ENCODE measurements around the gene ATXN7L2.

ATXN7L2 gene

DNA sequence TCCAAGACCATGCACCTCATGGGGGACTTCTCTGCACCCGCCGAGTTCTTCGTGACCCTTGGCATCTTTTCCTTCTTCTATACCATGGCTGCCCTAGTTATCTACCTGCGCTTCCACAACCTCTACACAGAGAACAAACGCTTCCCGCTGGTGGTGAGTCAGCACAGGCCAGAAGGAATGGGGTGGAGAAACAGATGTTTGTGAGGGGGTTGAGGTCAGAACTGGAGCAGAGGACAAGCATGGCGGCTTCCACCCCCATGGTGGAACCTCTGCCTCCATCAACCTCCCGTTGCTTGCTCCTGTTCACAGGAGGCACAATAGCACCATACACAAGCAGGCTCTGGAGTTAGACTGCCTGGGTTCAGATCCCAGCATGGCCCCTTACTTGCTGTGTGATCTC lies 6.9 kb upstream of the ATXN7L2 start:
- TF ChIP-seq, protein P1, sequence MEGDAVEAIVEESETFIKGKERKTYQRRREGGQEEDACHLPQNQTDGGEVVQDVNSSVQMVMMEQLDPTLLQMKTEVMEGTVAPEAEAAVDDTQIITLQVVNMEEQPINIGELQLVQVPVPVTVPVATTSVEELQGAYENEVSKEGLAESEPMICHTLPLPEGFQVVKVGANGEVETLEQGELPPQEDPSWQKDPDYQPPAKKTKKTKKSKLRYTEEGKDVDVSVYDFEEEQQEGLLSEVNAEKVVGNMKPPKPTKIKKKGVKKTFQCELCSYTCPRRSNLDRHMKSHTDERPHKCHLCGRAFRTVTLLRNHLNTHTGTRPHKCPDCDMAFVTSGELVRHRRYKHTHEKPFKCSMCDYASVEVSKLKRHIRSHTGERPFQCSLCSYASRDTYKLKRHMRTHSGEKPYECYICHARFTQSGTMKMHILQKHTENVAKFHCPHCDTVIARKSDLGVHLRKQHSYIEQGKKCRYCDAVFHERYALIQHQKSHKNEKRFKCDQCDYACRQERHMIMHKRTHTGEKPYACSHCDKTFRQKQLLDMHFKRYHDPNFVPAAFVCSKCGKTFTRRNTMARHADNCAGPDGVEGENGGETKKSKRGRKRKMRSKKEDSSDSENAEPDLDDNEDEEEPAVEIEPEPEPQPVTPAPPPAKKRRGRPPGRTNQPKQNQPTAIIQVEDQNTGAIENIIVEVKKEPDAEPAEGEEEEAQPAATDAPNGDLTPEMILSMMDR (IDR thresholded peaks at IDR 0.05; ENCODE audit: low read depth, low read length, missing control alignments), result no peak
- no peak for DNase-seq (ENCODE audit: low read depth)
- H3K4me3 ChIP-seq (ENCODE audit: low read depth, low read length), result no peak overlapping the region

DNA sequence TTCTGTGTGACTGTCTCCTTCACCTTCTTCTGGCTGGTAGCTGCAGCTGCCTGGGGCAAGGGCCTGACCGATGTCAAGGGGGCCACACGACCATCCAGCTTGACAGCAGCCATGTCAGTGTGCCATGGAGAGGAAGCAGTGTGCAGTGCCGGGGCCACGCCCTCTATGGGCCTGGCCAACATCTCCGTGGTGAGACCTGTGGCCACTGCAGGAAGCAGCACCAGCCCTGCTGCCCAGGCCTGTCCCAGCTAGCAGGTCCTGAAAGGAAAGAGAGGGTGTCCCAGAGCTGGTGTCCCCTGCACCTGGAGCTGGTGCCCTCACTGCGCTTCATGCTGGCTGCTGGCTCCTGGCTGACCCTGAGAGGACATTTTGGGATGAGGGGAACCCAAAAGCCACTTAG lies 5.9 kb upstream of the ATXN7L2 start:
- TF ChIP-seq, protein P1 (IDR thresholded peaks at IDR 0.05; ENCODE audit: low read depth, low read length, missing control alignments), result no peak
- no peak for DNase-seq (ENCODE audit: low read depth)
- H3K4me3 ChIP-seq (ENCODE audit: low read depth, low read length), result no peak overlapping the region

DNA sequence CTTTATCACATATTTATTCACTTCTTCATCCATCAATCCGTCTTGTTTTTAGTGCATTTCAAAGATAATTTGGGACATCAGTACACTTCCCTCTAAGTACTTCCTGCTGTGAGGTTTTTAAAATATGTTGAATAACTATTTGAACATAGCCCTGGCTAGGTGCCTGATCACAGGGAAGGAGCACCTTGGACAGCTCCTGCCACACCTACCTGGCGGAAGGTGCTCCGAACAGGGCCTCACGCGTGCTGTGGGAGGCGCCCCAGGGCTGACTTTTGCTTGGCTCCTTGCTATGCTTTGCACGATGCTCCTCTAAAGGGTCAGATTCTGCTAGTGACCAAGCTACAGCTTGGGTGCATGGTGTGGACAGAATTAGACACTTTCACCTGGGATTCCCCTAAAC lies 4.9 kb upstream of the ATXN7L2 start:
- TF ChIP-seq, protein P1 (IDR thresholded peaks at IDR 0.05; ENCODE audit: low read depth, low read length, missing control alignments), result no peak
- DNase-seq (ENCODE audit: low read depth), result no peak
- no peak overlapping the region for H3K4me3 ChIP-seq (ENCODE audit: low read depth, low read length)

DNA sequence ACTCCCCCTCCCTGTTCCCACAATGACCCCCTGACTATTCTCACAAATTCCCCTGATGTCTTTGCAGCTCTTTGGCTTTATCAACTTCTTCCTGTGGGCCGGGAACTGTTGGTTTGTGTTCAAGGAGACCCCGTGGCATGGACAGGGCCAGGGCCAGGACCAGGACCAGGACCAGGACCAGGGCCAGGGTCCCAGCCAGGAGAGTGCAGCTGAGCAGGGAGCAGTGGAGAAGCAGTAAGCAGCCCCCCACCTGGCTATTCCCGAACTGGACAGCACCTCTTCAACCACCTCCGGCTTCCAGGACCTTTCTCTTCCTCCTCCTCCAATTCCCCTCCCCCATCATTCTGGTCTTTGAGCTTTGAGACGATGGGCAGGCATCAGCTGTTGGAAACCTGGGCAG lies 4.4 kb upstream of the ATXN7L2 start:
- TF ChIP-seq, protein P1 (IDR thresholded peaks at IDR 0.05; ENCODE audit: low read depth, low read length, missing control alignments), result no peak
- DNase-seq (ENCODE audit: low read depth), result no peak

DNA sequence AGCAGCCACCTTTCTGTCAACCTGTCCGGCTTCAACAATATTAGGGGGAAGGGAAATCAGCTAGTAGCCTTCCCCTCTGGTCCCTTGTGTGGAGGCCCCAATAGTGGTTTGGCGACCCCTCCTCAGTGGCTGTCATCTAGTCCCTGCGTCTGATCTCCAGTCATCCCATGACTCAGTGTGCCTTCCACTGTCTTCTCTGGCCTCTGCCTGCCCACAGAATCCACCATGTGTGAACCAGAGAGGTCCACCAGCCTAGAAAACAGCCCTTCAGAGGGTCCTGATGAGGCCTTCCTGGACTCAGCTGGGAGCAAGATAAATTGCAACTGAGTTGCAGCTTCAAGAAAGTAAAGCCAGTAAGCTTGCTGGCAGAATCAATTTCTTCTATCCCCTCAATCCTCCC lies 3.8 kb upstream of the ATXN7L2 start:
- TF ChIP-seq, protein P1 (IDR thresholded peaks at IDR 0.05; ENCODE audit: low read depth, low read length, missing control alignments), result no peak
- no peak overlapping the region for H3K4me3 ChIP-seq (ENCODE audit: low read depth, low read length)
- DNase-seq (ENCODE audit: low read depth), result no peak

More for the DNA sequence above, 4.4 kb upstream of the ATXN7L2 start:
- H3K4me3 ChIP-seq (ENCODE audit: low read depth, low read length), result no peak overlapping the region

DNA sequence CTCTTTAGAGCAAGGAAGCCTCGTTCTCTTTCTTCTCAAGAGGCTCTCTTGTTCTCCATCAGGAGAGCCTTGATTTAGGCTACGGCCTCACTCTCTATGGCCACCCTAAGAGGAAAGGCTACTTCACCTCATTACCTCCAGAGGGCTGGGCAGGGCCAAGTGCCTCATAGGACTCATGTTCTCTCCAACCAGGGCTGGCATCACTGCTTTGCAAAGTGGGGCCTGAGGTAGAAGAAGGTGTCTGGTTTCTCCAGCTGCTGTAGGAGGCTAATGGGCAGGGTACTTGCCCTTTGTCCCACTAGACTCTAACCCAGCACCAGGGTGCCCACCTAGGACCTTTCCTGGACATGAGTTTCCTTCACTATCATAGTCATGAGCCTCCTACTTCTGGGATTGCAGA lies 2.1 kb upstream of the ATXN7L2 start:
- H3K4me3 ChIP-seq (ENCODE audit: low read depth, low read length), result no peak overlapping the region
- no peak for DNase-seq (ENCODE audit: low read depth)
- TF ChIP-seq, protein P1 (IDR thresholded peaks at IDR 0.05; ENCODE audit: low read depth, low read length, missing control alignments), result no peak

DNA sequence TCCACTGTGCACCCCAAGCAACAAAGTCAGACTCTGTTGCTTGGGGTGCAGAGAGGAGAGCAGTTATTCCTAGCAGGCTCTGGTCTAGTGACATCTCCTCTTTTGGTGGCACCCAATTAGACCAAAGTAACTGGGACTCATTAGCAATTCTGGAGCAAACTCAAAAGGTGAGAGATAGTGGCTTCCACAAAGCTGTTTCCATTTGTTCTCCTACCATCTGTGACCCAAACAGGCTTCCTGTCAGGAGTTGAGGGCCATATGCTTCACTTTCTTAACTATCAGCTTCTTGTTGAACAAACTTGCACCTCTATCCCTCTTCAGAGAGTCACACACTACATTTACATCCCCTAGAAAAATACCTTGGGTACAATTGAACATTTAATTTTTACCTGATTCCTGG lies 1.5 kb upstream of the ATXN7L2 start:
- no peak for DNase-seq (ENCODE audit: low read depth)
- no peak overlapping the region for H3K4me3 ChIP-seq (ENCODE audit: low read depth, low read length)
- TF ChIP-seq, protein P1 (IDR thresholded peaks at IDR 0.05; ENCODE audit: low read depth, low read length, missing control alignments), result no peak

Measured in GM12864 (cell line).